Parathyroid adenoma (tissue), 2 donors: ENCODE measurements around the gene MRTFB.
A peak's percentile ranks its signal among the peaks of the same experiment; 100 is the strongest.

Experiments used
- H2AFZ ChIP-seq: fragments of 300-600 bp; sonication (generic); one replicate; pipeline ENCODE4 v1.7.0; 2017; ENCODE audit warnings: antibody characterized with exemption, mild to moderate bottlenecking
- H3K27ac ChIP-seq: fragments of 300-600 bp; sonication (generic); one replicate; pipeline ENCODE4 v1.7.0; 2017
- H3K27me3 ChIP-seq: fragments of 300-600 bp; sonication (generic); one replicate; pipeline ENCODE4 v1.7.0; 2017; ENCODE audit warnings: low read length; ENCODE audit not compliant: control insufficient read depth, insufficient read depth
- H3K36me3 ChIP-seq: fragments of 300-600 bp; sonication (generic); one replicate; pipeline ENCODE4 v1.7.0; 2017; ENCODE audit warnings: low read length; ENCODE audit not compliant: control insufficient read depth, insufficient read depth
- H3K4me1 ChIP-seq: fragments of 300-600 bp; sonication (generic); one replicate; pipeline ENCODE4 v1.7.0; 2017; ENCODE audit warnings: control low read depth
- H3K4me2 ChIP-seq: fragments of 300-600 bp; sonication (generic); one replicate; pipeline ENCODE4 v1.7.0; 2017; ENCODE audit warnings: low read length
- H3K4me3 ChIP-seq: fragments of 300-600 bp; sonication (generic); one replicate; pipeline ENCODE4 v1.7.0; 2017; ENCODE audit warnings: low read depth, low read length
- H3K79me2 ChIP-seq: fragments of 300-600 bp; sonication (generic); one replicate; pipeline ENCODE4 v1.7.0; 2017; ENCODE audit warnings: control low read depth
- H3K9ac ChIP-seq: fragments of 300-600 bp; sonication (generic); one replicate; pipeline ENCODE4 v1.7.0; 2017; ENCODE audit warnings: mild to moderate bottlenecking
- H3K9me3 ChIP-seq: fragments of 300-600 bp; sonication (generic); one replicate; pipeline ENCODE4 v1.7.0; 2017; ENCODE audit warnings: low read length; ENCODE audit not compliant: control insufficient read depth
- CTCF ChIP-seq: fragments of 300-600 bp; sonication (generic); IDR thresholded peaks from one replicate; pipeline ENCODE4 v1.7.0; 2017; ENCODE audit warnings: antibody characterized with exemption, mild to moderate bottlenecking
- donor health status: primary hyperparathyroidism.

MRTFB gene

GRCh38 chr16:14087590-14088154 lies 16.6 kb downstream of the MRTFB start:
- H3K4me2 ChIP-seq = no peak overlapping the region
- H3K9me3 ChIP-seq = no peaks in the 10 kb centered on the region
- peaks cover 10% of the 10 kb centered on the region for H3K79me2 ChIP-seq
- no peak for TF ChIP-seq CTCF
- peaks cover 2% of the 10 kb centered on the region for H3K4me1 ChIP-seq
- no peak overlapping the region for H3K4me3 ChIP-seq
- H3K27ac ChIP-seq = no peak overlapping the region
- H3K36me3 ChIP-seq = no peaks in the 10 kb centered on the region
- H2AFZ ChIP-seq = no peak overlapping the region
- no peaks in the 10 kb centered on the region for H3K27me3 ChIP-seq
- H3K9ac ChIP-seq = no peak overlapping the region

GRCh38 chr16:14088155-14088753 lies 17.1 kb downstream of the MRTFB start:
- Histone ChIP-seq H3K27me3 (no peaks in the 10 kb centered on the region), H3K4me2 (no peak overlapping the region), H3K9ac (no peak overlapping the region), H3K4me1 (peaks cover 5% of the 10 kb centered on the region), H3K79me2 (peaks cover 8% of the 10 kb centered on the region), H3K27ac (no peak overlapping the region), H3K4me3 (no peak overlapping the region), H3K9me3 (no peaks in the 10 kb centered on the region), H2AFZ (no peak overlapping the region), H3K36me3 (no peaks in the 10 kb centered on the region)
- TF ChIP-seq CTCF = no peak

GRCh38 chr16:14089283-14089823 lies 18.2 kb downstream of the MRTFB start:
- Histone ChIP-seq H3K27ac (no peak overlapping the region), H3K4me1 (peaks cover 7% of the 10 kb centered on the region), H3K27me3 (no peaks in the 10 kb centered on the region)

GRCh38 chr16:14092561-14092960 lies 21.4 kb downstream of the MRTFB start:
- peak overlapping the region; percentile 21 for H3K27ac ChIP-seq
- H3K4me1 ChIP-seq = peaks cover 17% of the 10 kb centered on the region
- no peak for TF ChIP-seq CTCF
- H3K4me2 ChIP-seq = peak overlapping the region; percentile 43
- peaks cover 4% of the 10 kb centered on the region for H3K79me2 ChIP-seq
- H2AFZ ChIP-seq = no peak overlapping the region
- no peaks in the 10 kb centered on the region for H3K27me3 ChIP-seq
- H3K36me3 ChIP-seq = no peaks in the 10 kb centered on the region
- H3K9ac ChIP-seq = no peak overlapping the region
- no peaks in the 10 kb centered on the region for H3K9me3 ChIP-seq
- H3K4me3 ChIP-seq = no peak overlapping the region

More at GRCh38 chr16:14089283-14089823, 18.2 kb downstream of the MRTFB start:
- Histone ChIP-seq H3K4me2 (no peak overlapping the region), H3K36me3 (no peaks in the 10 kb centered on the region), H3K9ac (no peak overlapping the region), H2AFZ (no peak overlapping the region), H3K4me3 (no peak overlapping the region), H3K9me3 (no peaks in the 10 kb centered on the region), H3K79me2 (peaks cover 8% of the 10 kb centered on the region)
- TF ChIP-seq CTCF = no peak
